HG02970 (cell line): ENCODE data around the gene HSPA12A.

Experiments used
- ATAC-seq: cut with Tn5 transposase; IDR thresholded peaks from one replicate; pipeline ENCODE4 v1.9.1; 2021; ENCODE audit warnings: mild to moderate bottlenecking, moderate library complexity, moderate number of reproducible peaks; ENCODE audit not compliant: unreplicated experiment, low FRiP score

HSPA12A gene

GRCh38 chr10:116694927-116695268 is 47.5 kb downstream of the HSPA12A start:
- ATAC-seq = no peak

GRCh38 chr10:116694243-116694926 is 48.0 kb downstream of the HSPA12A start:
- ATAC-seq = no peak

GRCh38 chr10:116692225-116692624 is 50.1 kb downstream of the HSPA12A start:
- ATAC-seq = no peak

GRCh38 chr10:116691635-116692034 is 50.7 kb downstream of the HSPA12A start:
- ATAC-seq = no peak

- ATAC-seq = no peak
Observed at GRCh38 chr10:116690356-116691322, 51.7 kb downstream of the HSPA12A start.

GRCh38 chr10:116689744-116690143 is 52.6 kb downstream of the HSPA12A start:
- ATAC-seq = no peak

GRCh38 chr10:116688741-116689495 is 53.4 kb downstream of the HSPA12A start:
- no peak for ATAC-seq

- ATAC-seq = no peak
Observed at GRCh38 chr10:116688241-116688711, 54.1 kb downstream of the HSPA12A start.

- ATAC-seq = no peak
Observed at GRCh38 chr10:116687633-116688032, 54.7 kb downstream of the HSPA12A start.

GRCh38 chr10:116686632-116687031 is 55.7 kb downstream of the HSPA12A start:
- ATAC-seq = no peak

- no peak for ATAC-seq
Observed at GRCh38 chr10:116685807-116686206, 56.6 kb downstream of the HSPA12A start.

- ATAC-seq = no peak
Observed at GRCh38 chr10:116684781-116685180, 57.6 kb downstream of the HSPA12A start.

- ATAC-seq = no peak
Observed at GRCh38 chr10:116683821-116684220, 58.5 kb downstream of the HSPA12A start.

GRCh38 chr10:116683166-116683565 is 59.2 kb downstream of the HSPA12A start:
- ATAC-seq = no peak

GRCh38 chr10:116679351-116679750 is 63.0 kb downstream of the HSPA12A start:
- ATAC-seq = no peak

GRCh38 chr10:116676633-116677032 is 65.7 kb downstream of the HSPA12A start:
- no peak for ATAC-seq

- no peak for ATAC-seq
Observed at GRCh38 chr10:116676118-116676517, 66.2 kb downstream of the HSPA12A start.

- no peak for ATAC-seq
Observed at GRCh38 chr10:116674901-116675423, 67.4 kb downstream of the HSPA12A start.

- ATAC-seq = no peak
Observed at GRCh38 chr10:116673866-116674265, 68.5 kb downstream of the HSPA12A start.

GRCh38 chr10:116672891-116673290 is 69.5 kb downstream of the HSPA12A start:
- no peak for ATAC-seq
